ENCODE results near the gene ANKRD50.

DNA sequence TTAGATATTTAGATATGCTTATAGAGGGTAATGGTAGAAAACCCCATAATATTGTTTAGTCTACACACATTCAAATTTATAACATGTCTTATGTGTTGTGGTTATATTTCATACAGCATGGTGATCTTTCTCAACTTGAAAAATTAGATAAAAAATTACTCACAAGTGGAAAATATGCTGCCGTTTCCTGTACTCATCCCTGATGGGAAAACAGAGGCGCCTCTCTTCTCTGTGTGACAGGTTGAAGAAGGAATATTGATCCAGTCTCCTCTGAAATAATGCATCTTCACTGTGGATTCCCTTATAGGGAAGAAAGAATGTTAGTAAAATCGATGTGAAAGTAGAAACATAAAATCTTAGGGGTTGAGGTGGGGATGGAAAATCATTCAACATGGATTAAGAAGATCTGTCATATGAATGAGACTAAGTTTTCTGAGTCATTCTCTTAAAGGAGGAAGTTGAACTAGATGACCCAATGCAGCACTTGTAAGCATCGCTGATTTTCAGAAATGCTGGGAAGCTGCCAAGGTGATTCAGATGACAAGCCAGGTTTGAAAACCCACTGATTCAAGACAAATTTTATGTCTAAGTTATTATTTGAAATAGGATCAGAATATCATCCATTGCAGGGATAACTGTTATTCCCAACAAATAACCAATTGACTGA is 70.7 kb downstream of the ANKRD50 start:
- TF ChIP-seq FOXM1 (IDR thresholded peaks at IDR 0.05; ENCODE audit: borderline replicate concordance) (no peak), ARNT (IDR thresholded peaks at IDR 0.05) (no peak), ELF4 (IDR thresholded peaks at IDR 0.05) (no peak), FOXK2 (IDR thresholded peaks at IDR 0.05) (no peak), SP1 (IDR thresholded peaks at IDR 0.05) (no peak), TARDBP (IDR thresholded peaks at IDR 0.05) (no peak), CTBP1 (IDR thresholded peaks at IDR 0.05; ENCODE audit: borderline replicate concordance) (no peak)

Measured in HEK293T (cell line).